ENCODE measurements around the gene ISG15.

DNA sequence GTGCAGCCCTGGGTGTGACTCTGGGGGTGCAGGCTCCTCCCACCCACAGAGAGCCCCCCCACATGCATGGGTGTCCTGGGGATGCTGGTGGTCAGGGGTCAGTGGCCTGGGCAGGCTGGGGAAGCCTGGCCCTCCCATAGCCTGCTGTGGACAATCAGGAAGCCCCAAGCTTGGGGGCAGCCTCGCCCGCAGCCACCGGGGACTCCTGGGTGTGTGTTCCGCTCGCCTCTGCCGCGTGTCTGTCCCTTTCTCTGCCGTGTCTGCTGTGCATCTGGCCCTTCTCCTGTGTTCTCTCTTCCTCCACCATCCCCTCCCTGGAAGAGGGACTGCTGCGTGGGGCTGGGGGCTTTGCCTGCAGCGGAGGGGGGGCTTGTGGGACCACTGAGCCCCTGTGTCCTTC is 29.5 kb downstream of the ISG15 start:
- TF ChIP-seq, protein P1, sequence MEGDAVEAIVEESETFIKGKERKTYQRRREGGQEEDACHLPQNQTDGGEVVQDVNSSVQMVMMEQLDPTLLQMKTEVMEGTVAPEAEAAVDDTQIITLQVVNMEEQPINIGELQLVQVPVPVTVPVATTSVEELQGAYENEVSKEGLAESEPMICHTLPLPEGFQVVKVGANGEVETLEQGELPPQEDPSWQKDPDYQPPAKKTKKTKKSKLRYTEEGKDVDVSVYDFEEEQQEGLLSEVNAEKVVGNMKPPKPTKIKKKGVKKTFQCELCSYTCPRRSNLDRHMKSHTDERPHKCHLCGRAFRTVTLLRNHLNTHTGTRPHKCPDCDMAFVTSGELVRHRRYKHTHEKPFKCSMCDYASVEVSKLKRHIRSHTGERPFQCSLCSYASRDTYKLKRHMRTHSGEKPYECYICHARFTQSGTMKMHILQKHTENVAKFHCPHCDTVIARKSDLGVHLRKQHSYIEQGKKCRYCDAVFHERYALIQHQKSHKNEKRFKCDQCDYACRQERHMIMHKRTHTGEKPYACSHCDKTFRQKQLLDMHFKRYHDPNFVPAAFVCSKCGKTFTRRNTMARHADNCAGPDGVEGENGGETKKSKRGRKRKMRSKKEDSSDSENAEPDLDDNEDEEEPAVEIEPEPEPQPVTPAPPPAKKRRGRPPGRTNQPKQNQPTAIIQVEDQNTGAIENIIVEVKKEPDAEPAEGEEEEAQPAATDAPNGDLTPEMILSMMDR (conservative IDR thresholded peaks at IDR 0.05; ENCODE audit: low read length), result no peak
- no peak for TF ChIP-seq EZH2phosphoT487 (IDR thresholded peaks at IDR 0.05; ENCODE audit: borderline replicate concordance)

Measured in Loucy (cell line).